ENCODE measurements around the gene MARS1.
"Not testable (repeated sequence)": the region's sequence is repeated elsewhere in the genome, so short reads cannot be mapped to it uniquely, and the experiment has no call there.

The MARS1 gene

DNA sequence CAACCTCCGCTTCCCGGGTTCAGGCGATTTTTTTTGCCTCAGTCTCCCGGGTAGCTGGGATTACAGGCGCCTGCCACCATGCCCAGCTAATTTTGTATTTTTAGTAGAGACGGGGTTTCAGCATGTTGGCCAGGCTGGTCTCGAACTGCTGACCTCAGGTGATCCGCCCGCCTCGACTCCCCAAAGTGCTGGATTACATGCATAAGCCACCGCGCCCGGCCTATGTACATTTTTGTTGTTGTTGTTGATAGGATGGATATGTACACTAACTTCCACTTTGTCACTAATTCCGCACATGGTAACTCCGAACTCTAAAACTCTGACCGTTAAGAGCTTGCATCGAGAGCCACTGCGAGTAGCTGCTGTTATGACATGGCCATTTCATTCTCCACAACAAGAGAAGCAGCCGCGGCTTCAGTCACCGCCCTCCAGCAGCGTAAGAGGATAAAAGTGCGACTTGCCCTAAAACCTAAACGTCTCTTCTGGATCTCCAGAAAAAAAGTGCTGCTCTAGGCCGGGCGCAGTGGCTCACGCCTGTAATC lies 742 bp upstream of the MARS1 start:
- in situ Hi-C loops (cut with MboI; ENCODE audit: low sequenced_read_pairs) = no loop called here

DNA sequence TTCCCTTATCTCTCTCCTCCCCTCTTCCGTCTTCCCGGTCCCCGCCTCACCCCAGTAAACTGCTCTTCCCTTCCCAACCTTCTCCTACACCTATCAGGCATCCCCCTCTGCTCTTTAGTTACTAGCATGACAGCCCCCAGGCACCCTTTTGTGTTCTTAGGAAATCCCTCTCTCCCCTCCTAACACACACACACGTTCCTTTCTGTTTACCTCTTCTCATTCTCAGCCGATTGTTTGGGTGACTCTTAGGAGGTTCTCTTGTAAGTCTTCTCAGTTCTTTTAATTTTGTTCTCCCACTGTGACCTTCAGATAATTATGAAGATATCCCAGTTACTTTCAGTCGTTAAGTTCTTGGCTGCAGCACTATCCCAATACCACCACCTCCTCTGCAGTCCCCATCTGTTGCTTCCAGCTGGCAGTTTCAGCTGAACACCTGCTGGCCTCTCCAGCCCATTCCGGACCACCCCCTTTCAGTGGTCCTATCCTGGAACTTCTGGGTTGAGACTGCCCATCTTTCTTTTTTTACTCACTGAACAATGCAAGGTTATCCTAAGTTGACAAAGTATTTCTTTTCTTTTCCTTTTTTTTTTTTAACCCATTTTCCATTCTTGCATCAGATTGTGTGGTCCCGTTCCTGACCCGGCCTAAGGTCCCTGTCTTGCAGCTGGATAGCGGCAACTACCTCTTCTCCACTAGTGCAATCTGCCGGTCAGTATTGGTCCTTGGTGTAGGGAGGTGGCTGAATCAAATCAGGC lies 711 bp downstream of the MARS1 start:
- in situ Hi-C loops (cut with MboI; ENCODE audit: low sequenced_read_pairs) = no loop called here

DNA sequence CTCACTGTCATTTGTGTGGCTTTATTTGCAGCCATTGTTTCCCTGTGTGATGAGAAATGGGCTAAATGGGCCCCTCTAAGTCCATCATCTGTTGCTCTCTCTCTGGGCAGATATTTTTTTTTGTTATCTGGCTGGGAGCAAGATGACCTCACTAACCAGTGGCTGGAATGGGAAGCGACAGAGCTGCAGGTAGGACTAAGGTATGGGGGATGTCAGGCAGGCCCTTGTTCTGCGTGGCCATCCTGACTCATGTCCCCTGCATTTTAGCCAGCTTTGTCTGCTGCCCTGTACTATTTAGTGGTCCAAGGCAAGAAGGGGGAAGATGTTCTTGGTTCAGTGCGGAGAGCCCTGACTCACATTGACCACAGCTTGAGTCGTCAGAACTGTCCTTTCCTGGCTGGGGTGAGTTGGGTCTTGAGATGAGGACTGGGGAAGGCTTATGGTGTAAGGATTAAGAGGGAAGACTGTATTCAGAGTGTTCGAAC lies 1.3 kb downstream of the MARS1 start:
- in situ Hi-C loops (cut with MboI; ENCODE audit: low sequenced_read_pairs) = no loop called here

DNA sequence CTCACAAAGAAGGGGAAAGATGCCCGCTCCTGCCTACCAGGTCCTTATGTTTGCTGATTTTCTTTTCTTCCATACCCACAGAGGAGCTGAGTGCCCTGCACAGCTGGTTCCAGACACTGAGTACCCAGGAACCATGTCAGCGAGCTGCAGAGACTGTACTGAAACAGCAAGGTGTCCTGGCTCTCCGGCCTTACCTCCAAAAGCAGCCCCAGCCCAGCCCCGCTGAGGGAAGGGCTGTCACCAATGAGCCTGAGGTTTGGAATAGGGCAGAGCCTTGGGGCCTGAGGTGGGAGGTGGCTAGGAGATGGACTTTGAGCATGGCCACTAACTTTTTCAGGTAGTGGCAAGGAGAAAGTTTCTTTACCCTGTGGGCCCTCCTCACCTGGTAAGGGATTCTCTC lies 2.3 kb downstream of the MARS1 start:
- in situ Hi-C loops (cut with MboI; ENCODE audit: low sequenced_read_pairs) = no loop called here

DNA sequence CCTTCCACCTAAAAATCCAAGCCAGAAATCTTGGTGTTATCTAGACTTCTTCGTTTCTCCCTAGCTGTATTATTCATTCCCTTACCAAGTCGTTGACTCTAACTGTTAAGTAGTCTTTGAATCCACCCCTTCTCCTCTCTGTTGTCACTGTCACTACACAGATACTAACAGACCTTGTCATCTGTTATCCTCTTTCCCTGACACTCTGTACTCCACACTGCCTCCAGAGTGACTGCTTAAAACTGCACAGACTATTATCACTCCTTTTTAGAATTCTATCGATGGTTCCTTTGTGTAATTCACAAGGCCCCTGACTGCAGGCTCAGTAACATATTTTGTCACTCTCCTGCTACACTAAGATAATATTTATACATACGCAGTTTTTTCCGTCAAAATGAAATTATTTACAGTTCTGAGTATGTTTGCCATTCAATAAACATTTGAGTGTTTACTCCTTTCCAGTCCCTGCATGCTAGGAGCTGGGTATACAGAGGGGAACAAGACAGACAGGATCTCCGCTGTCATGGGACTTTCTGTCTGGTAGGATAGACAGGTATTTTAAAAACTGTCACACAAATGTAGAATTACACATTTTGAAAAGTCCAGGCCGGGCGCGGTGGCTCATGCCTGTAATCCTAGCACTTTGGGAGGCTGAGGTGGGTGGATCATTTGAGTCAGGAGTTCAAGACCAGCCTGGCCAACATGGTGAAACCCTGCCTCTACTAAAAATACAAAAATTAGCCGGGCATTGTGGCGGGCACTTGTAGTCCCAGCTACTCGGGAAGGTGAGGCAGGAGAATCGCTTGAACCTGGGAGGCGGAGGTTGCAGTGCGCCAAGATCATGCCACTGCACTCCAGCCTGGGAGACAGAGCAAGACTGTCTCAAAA lies 3.8 kb downstream of the MARS1 start:
- in situ Hi-C loops (cut with MboI; ENCODE audit: low sequenced_read_pairs) = no loop called here

DNA sequence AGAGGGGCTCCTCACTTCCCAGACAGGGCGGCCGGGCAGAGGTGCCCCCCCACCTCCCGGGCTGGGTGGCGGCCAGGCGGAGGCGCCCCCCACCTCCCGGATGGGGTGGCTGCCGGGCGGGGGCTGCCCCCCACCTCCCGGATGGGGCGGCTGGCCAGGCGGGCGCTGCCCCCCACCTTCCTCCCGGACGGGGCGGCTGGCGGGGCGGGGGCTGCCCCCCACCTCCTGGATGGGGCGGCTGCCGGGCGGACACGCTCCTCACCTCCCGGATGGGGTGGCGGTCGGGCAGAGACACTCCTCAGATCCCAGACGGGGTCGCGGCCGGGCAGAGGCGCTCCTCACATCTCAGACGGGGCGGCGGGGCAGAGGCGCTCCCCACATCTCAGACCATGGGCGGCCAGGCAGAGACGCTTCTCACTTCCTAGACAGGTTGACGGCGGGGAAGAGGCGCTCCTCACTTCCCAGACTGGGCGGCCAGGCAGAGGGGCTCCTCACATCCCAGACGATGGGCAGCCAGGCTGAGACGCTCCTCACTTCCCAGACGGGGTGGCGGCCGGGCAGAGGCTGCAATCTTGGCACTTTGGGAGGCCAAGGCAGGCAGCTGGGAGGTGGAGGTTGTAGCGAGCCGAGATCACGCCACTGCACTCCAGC lies 7.3 kb downstream of the MARS1 start:
- in situ Hi-C loops (cut with MboI; ENCODE audit: low sequenced_read_pairs) = not testable (repeated sequence)

DNA sequence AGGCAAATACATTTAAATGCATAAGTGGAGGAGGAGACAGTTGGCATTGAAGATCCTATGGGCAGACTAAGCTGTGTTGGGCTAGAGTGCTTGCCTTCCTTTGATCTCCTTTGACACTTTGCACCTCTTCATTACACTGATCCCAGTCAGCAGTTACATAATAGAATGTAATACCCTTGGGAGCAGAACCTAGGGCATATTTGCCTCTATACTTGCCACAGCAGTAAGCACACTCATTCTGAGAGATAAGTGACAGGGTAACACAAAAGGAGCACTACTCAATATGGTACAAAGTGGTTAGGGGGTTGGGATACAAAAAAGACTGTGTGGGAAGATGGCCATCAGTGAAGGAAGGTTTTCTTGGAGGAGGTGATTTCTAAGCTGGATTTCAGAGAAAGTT lies 9.0 kb downstream of the MARS1 start:
- in situ Hi-C loops (cut with MboI; ENCODE audit: low sequenced_read_pairs) = no loop called here

DNA sequence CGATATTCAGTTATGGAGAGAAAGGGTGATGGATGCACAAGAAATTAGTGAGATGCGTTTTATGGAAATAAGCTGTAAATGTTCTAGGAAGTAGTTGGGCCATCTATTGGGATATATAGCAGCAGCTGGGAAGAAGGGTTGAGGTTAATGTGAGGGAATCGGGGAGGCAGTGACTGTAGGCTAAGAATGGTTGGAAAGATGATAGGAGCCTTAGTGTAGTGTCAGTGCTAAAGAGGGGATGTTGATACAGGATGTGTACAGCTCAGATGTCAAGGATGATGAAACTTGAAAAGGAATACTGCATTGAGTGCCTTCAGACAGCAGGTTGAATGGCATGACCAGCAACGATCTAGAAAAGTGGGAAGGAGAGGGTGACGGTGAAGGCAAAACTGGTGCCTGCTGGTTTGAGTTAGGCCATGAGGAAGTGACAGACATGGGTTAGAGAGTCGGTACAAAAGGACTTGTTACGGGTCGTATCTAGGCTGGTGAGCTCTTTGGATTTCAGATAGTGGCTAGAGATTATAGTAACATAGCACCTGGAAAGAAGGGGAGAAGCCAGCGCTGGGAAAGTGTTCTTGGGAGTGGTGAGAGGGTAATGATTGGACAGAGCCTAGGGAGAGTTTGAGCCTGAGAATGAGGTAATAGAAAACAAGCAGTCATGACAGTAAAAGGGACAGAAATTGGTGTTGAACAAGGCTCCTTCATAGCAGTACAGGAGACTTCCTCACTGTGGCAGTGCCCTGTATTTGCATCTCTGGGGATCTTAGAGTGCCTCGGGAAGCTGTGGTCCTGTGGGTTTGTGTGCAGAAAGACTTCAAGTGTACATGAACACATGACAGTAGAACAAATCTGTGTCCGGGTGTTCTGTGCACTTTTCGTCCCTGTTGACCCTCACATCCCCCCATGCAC lies 9.6 kb downstream of the MARS1 start:
- in situ Hi-C loops (cut with MboI; ENCODE audit: low sequenced_read_pairs) = no loop called here

DNA sequence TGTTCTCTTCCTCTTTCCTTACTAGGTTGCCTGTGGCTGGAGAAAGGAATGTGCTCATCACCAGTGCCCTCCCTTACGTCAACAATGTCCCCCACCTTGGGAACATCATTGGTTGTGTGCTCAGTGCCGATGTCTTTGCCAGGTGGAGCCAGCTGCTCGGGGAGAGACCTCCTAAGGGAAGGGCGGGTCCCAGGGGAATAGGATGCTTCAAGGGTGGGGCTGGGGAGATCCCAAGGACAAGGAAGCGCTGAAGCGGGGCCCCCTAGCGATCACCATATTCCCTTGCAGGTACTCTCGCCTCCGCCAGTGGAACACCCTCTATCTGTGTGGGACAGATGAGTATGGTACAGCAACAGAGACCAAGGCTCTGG lies 10.2 kb downstream of the MARS1 start:
- in situ Hi-C loops (cut with MboI; ENCODE audit: low sequenced_read_pairs) = no loop called here

DNA sequence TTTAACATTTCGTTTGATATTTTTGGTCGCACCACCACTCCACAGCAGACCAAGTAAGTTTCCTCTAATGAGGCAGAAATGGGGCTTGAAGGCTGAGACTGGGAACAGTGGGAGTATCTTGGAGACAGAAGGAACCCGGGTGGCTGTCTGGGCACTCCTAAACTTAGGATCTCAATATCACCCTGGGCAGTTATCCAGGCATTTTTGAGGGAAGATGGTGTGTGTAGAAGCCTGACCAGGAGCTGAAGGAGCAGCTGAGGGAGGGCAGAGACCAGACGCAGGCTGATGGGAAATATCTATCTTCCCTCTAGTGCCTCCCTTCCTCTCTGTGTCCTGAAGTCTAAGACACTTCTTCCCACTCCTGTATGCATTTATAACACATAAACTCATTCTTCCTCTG lies 10.7 kb downstream of the MARS1 start:
- in situ Hi-C loops (cut with MboI; ENCODE audit: low sequenced_read_pairs) = no loop called here

DNA sequence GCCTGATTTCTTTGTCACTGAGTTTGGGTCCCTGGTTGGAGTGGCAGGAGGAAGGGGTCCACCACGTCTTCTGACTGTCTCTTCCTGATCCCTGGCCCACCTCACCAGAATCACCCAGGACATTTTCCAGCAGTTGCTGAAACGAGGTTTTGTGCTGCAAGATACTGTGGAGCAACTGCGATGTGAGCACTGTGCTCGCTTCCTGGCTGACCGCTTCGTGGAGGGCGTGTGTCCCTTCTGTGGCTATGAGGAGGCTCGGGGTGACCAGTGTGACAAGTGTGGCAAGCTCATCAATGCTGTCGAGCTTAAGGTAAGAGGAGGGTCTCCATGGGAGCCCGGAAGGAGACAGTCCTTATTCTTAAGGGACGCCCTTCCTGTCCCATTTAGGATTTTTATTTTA lies 12.3 kb downstream of the MARS1 start:
- in situ Hi-C loops (cut with MboI; ENCODE audit: low sequenced_read_pairs) = no loop called here

DNA sequence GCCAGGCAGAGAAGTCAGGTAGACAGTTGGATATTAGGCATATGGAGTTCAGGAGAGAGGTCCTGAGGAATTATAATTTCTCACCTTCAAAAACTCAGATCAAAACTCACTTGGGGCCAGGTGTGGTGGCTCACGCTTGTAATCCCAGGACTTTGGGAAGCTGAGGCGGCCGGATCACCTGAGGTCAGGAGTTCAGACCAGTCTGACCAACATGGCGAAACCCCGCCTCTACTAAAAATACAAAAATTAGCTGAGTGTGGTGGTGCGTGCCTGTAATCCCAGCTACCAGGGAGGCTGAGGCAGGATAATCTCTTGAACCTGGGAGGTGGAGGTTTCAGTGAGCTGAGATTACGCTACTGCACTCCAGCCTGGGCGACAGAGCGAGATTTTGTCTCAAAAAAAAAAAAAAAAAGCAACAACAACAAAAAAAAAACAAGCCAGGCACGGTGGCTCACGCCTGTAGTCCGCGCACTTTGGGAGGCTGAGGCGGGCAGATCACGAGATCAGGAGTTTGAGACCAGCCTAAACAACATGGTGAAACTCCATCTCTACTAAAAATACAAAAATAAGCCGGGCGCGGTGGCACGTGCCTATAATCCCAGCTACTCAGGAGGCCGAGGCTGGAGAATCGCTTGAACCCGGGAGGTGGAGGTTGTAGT lies 14.6 kb downstream of the MARS1 start:
- in situ Hi-C loops (cut with MboI; ENCODE audit: low sequenced_read_pairs) = not testable (repeated sequence)

DNA sequence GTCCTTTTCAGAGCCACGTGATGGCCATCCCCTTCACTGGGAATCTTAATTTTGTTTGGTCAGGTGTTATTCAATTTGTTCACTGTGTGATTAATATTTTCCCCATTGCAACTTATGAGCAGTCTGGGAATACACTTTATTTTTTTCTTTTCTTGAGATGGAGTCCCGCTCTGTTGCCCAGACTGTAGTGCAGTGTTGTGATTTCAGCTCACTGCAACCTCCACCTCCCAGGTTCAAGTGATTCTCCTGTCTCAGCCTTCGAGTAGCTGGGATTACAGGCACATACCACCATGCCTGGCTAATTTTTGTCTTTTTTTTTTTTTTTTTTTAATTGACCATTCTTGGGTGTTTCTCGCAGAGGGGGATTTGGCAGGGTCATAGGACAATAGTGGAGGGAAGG lies 18.7 kb downstream of the MARS1 start:
- in situ Hi-C loops (cut with MboI; ENCODE audit: low sequenced_read_pairs) = not testable (repeated sequence)

DNA sequence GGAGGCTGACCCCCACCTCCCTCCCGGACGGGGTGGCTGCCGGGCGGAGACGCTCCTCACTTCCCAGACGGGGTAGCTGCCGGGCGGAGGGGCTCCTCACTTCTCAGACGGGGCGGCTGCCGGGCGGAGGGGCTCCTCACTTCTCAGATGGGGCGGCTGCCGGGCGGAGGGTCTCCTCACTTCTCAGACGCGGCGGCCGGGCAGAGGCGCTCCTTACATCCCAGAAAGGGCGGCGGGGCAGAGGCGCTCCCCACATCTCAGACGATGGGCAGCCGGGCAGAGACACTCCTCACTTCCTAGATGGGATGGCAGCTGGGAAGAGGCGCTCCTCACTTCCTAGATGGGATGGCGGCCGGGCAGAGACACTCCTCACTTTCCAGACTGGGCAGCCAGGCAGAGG lies 19.9 kb downstream of the MARS1 start:
- in situ Hi-C loops (cut with MboI; ENCODE audit: low sequenced_read_pairs) = not testable (repeated sequence)

DNA sequence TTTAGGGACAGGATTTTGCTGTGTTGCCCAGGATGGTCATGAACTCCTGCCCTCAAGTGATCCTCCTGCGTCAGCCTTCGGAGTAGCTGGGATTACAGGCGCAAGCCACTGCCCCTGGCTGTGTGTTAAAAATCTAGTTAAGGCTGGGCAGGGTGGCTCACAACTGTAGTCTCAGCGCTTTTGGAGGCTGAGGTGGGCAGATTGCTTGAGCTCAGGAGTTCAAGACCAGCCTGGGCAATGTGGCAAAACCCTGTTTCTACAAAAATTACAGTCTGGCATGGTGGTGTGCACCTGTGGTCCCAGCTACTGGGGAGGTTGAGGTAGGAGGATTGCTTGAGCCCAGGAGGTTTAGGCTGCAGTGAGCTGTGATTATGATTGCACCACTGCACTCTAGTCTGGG lies 23.3 kb downstream of the MARS1 start:
- in situ Hi-C loops (cut with MboI; ENCODE audit: low sequenced_read_pairs) = no loop called here

DNA sequence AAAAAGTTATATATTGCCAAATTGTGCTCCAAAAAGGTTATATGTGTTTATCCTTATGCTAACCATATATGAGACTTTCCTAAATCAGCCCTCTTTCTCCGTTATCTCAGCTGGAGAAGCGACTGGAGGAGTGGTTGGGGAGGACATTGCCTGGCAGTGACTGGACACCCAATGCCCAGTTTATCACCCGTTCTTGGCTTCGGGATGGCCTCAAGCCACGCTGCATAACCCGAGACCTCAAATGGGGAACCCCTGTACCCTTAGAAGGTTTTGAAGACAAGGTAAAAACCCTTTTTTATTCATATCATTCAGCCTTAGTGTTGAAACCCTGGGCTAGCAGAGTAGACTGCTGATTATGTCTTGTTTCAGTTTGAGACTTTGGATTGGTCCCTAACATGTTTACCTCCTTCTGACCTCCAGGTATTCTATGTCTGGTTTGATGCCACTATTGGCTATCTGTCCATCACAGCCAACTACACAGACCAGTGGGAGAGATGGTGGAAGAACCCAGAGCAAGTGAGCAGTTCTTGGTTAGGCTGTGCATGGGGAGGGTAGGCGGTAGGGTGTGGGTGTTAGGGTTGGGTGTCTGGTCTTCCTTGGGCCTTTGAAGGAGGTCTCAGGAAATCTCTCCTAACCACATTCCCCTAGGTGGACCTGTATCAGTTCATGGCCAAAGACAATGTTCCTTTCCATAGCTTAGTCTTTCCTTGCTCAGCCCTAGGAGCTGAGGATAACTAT lies 23.9 kb downstream of the MARS1 start:
- in situ Hi-C loops (cut with MboI; ENCODE audit: low sequenced_read_pairs) = no loop called here

DNA sequence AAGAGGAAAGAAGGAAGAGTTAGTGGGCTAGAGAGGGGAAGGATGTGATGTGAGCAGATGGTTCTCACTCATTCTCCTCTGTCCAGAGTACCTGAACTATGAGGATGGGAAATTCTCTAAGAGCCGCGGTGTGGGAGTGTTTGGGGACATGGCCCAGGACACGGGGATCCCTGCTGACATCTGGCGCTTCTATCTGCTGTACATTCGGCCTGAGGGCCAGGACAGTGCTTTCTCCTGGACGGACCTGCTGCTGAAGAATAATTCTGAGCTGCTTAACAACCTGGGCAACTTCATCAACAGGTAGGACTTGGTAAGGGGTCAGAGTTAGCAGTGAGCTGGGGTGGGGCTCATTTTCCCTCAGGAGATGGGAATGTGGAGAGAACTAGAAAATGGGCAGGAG lies 24.8 kb downstream of the MARS1 start:
- in situ Hi-C loops (cut with MboI; ENCODE audit: low sequenced_read_pairs) = no loop called here

DNA sequence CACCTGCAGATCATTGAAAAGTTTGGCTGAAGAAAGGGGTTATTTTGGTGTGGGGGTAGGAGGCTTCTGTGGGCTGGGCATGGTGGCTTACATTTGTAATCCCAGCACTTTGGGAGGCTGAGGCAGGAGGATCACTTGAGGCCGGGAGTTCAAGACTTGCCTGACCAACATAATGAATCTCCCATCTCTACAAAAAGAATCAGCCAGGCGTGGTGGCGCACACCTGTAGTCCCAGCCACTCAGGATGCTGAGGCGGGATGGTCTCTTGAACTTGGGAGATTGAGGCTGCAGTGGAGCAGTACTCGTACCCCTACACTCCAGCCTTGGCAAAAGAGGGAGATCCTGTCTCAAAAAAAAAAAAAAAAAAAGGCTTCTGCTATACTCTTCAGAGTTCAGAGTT lies 25.4 kb downstream of the MARS1 start:
- in situ Hi-C loops (cut with MboI; ENCODE audit: low sequenced_read_pairs) = no loop called here

DNA sequence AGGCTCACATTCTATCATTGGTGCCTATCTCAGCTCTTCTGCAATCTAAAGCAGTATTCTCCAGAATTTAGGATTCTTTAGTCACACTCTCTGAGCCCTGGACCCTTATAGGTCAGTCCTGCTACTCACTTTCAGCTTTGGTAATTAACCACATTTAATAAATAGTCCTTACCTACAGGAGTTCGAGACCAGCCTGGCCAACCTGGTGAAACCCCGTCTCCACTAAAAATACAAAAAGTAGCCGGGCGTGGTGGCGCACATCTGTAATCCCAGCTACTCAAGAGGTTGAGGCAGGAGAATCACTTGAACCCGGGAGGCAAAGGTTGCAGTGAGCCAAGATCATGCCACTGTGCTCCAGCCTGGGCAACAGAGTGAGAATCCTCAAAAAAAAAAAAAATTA lies 25.8 kb downstream of the MARS1 start:
- in situ Hi-C loops (cut with MboI; ENCODE audit: low sequenced_read_pairs) = not testable (repeated sequence)

Measured in HL-60/S4 treated with phorbol 12-myristate 13-acetate at 8.2 ng/mL for 4 days and 3 days (cell line).